HUDEP-2 (cell line): Measurements from ENCODE around the gene CEL.
"Not testable (repeated sequence)": the region's sequence is repeated elsewhere in the genome, so short reads cannot be mapped to it uniquely, and the experiment has no call there.

Experiments
- DNase-seq, 76 experiments: peaks; one replicate each; lab custom pipeline; 2025; ENCODE audit not compliant: unreplicated experiment in 76 of 76; lab: John Stamatoyannopoulos, UW

Gene CEL

DNA sequence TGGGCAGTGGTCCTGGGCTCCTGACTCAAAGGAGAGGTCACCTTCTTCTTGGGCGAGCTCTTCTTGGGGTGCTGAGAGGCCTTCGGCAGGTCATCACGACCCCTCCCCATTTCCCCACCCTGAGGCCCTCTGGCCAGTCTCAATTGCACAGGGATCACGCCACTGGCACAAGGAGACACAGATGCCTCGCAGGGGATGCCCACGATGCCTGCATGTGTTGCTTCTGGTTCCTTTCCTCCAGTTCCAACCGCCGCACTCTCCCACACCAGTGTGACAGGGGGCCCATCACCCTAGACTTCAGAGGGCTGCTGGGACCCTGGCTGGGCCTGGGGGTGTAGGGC is 1.3 kb downstream of the CEL start:
- no peak for DNase-seq

DNA sequence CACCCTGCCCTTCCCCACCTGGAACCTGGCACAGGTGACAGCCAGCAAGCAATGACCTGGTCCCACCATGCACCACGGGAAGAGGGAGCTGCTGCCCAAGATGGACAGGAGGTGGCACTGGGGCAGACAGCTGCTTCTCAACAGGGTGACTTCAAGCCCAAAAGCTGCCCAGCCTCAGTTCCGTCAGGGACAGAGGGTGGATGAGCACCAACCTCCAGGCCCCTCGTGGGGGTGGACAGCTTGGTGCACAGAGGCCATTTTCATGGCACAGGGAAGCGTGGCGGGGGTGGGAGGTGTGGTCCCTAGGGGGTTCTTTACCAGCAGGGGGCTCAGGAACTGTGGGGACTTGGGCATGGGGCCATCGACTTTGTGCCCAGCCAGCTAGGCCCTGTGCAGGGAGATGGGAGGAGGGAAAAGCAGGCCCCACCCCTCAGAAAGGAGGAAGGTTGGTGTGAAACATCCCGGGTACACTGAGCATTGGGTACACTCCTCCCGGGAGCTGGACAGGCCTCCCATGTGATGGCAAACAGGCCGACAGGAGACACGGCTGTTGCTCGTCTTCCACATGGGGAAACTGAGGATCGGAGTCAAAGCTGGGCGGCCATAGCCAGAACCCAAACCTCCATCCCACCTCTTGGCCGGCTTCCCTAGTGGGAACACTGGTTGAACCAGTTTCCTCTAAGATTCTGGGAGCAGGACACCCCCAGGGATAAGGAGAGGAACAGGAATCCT is 1.9 kb downstream of the CEL start:
- no peak for DNase-seq

DNA sequence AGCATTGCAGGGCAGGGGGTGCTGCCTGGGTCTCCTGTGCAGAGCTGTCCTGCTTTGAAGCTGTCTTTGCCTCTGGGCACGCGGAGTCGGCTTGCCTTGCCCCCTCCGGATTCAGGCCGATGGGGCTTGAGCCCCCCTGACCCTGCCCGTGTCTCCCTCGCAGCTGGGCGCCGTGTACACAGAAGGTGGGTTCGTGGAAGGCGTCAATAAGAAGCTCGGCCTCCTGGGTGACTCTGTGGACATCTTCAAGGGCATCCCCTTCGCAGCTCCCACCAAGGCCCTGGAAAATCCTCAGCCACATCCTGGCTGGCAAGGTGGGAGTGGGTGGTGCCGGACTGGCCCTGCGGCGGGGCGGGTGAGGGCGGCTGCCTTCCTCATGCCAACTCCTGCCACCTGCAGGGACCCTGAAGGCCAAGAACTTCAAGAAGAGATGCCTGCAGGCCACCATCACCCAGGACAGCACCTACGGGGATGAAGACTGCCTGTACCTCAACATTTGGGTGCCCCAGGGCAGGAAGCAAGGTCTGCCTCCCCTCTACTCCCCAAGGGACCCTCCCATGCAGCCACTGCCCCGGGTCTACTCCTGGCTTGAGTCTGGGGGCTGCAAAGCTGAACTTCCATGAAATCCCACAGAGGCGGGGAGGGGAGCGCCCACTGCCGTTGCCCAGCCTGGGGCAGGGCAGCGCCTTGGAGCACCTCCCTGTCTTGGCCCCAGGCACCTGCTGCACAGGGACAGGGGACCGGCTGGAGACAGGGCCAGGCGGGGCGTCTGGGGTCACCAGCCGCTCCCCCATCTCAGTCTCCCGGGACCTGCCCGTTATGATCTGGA is 2.7 kb downstream of the CEL start:
- no peak for DNase-seq

DNA sequence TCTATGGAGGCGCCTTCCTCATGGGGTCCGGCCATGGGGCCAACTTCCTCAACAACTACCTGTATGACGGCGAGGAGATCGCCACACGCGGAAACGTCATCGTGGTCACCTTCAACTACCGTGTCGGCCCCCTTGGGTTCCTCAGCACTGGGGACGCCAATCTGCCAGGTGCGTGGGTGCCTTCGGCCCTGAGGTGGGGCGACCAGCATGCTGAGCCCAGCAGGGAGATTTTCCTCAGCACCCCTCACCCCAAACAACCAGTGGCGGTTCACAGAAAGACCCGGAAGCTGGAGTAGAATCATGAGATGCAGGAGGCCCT is 3.2 kb downstream of the CEL start:
- DNase-seq, result no peak

DNA sequence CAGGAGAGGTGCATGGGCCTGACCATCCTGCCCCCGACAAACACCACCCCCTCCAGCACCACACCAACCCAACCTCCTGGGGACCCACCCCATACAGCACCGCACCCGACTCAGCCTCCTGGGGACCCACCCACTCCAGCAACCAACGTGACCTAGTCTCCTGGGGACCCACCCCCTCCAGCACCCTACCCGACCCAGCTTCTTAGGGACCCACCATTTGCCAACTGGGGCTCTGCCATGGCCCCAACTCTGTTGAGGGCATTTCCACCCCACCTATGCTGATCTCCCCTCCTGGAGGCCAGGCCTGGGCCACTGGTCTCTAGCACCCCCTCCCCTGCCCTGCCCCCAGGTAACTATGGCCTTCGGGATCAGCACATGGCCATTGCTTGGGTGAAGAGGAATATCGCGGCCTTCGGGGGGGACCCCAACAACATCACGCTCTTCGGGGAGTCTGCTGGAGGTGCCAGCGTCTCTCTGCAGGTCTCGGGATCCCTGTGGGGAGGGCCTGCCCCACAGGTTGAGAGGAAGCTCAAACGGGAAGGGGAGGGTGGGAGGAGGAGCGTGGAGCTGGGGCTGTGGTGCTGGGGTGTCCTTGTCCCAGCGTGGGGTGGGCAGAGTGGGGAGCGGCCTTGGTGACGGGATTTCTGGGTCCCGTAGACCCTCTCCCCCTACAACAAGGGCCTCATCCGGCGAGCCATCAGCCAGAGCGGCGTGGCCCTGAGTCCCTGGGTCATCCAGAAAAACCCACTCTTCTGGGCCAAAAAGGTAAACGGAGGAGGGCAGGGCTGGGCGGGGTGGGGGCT is 4.6 kb downstream of the CEL start:
- no peak for DNase-seq

DNA sequence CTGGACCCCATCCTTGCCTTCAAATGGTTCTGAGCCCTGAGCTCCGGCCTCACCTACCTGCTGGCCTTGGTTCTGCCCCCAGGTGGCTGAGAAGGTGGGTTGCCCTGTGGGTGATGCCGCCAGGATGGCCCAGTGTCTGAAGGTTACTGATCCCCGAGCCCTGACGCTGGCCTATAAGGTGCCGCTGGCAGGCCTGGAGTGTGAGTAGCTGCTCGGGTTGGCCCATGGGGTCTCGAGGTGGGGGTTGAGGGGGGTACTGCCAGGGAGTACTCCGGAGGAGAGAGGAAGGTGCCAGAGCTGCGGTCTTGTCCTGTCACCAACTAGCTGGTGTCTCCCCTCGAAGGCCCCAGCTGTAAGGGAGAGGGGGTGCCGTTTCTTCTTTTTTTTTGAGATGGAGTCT is 5.2 kb downstream of the CEL start:
- no peak for DNase-seq

DNA sequence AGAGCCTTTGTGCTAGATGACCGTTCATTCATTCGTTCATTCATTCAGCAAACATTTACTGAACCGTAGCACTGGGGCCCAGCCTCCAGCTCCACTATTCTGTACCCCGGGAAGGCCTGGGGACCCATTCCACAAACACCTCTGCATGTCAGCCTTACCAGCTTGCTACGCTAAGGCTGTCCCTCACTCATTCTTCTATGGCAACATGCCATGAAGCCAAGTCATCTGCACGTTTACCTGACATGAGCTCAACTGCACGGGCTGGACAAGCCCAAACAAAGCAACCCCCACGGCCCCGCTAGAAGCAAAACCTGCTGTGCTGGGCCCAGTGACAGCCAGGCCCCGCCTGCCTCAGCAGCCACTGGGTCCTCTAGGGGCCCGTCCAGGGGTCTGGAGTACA is 6.0 kb downstream of the CEL start:
- no peak for DNase-seq

DNA sequence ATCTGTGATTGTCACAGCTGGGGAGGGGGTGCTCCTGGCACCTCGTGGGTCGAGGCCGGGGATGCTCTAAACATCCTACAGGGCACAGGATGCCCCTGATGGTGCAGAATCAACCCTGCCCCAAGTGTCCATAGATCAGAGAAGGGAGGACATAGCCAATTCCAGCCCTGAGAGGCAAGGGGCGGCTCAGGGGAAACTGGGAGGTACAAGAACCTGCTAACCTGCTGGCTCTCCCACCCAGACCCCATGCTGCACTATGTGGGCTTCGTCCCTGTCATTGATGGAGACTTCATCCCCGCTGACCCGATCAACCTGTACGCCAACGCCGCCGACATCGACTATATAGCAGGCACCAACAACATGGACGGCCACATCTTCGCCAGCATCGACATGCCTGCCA is 6.7 kb downstream of the CEL start:
- not testable (repeated sequence) for DNase-seq

DNA sequence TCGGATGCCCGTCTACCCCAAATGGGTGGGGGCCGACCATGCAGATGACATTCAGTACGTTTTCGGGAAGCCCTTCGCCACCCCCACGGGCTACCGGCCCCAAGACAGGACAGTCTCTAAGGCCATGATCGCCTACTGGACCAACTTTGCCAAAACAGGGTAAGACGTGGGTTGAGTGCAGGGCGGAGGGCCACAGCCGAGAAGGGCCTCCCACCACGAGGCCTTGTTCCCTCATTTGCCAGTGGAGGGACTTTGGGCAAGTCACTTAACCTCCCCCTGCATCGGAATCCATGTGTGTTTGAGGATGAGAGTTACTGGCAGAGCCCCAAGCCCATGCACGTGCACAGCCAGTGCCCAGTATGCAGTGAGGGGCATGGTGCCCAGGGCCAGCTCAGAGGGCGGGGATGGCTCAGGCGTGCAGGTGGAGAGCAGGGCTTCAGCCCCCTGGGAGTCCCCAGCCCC is 8.8 kb downstream of the CEL start:
- DNase-seq, result not testable (repeated sequence)

DNA sequence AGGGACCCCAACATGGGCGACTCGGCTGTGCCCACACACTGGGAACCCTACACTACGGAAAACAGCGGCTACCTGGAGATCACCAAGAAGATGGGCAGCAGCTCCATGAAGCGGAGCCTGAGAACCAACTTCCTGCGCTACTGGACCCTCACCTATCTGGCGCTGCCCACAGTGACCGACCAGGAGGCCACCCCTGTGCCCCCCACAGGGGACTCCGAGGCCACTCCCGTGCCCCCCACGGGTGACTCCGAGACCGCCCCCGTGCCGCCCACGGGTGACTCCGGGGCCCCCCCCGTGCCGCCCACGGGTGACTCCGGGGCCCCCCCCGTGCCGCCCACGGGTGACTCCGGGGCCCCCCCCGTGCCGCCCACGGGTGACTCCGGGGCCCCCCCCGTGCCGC is 9.2 kb downstream of the CEL start:
- not testable (repeated sequence) for DNase-seq

DNA sequence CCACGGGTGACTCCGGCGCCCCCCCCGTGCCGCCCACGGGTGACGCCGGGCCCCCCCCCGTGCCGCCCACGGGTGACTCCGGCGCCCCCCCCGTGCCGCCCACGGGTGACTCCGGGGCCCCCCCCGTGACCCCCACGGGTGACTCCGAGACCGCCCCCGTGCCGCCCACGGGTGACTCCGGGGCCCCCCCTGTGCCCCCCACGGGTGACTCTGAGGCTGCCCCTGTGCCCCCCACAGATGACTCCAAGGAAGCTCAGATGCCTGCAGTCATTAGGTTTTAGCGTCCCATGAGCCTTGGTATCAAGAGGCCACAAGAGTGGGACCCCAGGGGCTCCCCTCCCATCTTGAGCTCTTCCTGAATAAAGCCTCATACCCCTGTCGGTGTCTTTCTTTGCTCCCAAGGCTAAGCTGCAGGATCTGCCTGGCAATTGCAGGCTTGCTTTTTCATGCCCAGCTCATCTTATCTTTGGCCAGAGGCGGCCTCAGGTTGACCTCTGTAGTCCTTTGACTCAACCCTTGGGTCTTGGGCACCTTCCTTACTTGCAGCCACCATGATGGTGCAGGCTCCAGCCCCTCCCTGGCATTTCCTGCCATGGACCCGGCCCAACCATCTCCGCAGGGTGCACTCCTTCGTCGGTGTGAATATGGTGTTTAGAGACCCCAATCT is 9.8 kb downstream of the CEL start:
- no peak for DNase-seq

DNA sequence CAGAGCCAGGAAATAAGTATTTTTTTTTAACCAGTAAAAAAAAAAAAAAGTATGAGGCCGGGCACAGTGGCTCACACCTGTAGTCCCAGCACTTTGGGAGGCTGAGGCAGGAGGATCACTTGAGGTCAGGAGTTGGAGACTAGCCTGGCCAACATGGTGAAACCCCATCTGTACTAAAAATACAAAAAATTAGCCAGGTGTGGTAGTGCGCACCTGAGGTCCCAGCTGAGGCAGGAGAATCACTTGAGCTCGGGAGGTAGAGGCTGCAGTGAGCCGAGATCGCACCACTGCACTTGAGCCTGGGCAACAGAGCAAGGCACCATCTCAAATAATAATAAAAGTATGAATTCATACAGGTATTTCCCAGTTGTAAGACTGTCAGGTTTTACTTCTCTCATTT is 10.4 kb downstream of the CEL start:
- DNase-seq, result not testable (repeated sequence)

DNA sequence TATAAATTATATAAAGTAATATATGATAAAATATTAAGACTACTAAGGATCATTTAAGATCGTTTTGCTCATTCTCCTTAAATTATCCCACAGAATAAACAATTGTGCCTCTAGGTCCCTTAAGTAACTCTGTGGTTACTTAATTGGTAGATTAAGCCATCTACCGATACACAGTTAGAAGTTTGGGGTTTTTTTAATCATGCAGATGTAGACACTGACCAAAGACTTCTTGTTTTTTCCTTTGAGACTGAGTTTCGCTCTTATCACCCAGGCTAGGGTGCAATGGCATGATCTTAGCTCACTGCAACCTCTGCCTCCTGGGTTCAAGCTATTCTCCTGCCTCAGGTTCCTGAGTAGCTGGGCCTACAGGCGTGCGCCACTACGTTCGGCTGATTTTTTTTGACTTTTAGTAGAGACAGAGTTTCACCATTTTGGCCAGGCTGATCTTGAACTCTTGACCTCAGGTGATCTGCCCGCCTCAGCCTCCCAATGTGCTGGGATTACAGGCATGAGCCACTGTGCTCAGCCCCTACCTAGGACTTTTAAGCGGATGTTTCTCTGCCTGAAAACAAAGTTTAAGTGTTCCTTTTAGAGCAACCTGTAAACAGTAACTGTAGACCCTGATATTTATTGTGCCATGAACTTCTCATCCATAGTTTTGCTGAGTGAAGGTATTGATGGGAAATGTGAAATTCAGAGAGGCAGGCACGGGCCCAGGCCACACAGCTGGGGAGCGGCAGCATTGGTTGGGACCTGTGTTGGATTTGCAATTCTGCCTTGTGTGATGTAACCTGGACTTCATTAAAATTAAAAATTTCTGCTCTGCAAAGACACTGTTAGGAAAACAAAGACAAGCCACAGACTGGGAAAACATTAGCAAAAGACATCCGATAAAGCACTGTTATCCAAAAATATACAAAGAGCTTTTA is 11.6 kb downstream of the CEL start:
- DNase-seq, result no peak

DNA sequence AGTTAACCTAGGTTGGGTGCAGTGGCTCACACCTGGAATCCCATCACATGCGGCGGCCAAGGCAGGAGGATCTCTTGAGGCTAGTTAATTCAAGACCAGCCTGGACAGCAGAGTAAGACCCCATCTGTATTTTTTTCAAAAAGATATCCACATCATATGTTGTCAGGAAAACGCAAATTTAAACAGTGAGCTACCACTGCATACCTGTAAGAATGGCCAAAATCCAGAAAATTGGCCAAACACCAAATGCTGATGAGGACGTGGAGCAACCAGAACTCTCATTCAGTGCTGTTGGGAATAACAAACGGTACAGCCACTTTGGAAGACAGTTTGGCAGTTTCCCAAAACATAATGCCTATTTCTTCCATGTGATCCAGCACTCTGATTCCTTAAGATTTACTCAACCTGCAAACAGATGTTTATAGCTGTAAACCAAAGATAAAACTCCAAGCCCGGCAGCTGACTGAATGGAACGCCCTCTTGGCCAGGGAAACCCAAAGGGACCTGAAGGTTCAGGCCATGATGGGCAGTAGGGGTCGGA is 12.4 kb downstream of the CEL start:
- no peak for DNase-seq

DNA sequence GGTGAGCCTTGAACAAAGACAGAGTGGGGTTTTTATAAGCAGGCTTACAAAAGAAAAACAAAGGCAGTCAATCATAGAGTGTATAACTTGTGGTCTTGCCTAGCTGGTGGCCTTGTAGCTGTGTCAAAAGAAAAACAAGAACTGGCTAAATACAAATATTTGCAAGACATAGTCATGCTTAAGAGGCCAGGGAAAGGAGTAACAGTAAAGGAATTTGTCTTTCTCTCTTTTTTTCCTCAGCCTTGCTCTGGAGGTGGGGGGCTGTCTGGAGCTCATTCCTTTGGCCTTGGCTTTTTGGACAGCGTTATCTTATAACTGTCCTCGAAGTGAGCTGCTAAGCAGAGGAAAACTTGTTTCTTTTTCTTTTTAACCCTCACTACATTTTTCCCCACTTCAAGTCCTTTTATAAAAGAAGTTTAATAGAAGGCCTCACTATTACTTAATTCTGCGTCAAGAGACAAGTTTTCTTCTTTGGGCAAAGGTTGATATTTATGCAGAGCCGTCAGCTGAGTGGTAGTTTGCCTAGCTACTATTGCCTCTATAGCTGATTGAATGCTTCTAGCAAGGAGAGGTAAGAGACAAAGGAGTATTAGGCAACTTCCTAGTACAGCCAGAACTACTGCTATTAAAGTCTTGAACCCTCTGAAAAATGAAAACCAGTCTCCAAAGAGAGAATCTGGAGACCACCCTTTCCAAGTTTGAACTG is 14.3 kb downstream of the CEL start:
- DNase-seq, result no peak

DNA sequence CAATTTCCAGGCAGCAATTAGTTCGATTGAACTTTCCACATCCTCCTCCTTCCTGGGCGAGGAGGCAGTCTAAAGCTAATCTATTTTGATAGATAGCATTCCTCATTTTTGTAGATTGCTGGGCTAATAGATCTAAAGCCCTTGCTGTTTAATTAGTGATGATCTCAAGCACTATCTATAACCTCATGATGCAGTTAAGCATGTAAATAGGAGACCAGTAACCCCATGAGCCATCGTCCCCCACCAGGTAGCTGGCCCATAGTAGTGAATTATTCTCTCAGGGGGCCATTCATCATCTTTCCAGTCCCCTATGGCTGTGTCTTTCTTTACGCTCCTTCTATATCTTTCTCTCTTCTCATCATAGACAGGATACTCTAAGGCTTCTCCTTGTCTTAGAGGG is 14.9 kb downstream of the CEL start:
- no peak for DNase-seq

DNA sequence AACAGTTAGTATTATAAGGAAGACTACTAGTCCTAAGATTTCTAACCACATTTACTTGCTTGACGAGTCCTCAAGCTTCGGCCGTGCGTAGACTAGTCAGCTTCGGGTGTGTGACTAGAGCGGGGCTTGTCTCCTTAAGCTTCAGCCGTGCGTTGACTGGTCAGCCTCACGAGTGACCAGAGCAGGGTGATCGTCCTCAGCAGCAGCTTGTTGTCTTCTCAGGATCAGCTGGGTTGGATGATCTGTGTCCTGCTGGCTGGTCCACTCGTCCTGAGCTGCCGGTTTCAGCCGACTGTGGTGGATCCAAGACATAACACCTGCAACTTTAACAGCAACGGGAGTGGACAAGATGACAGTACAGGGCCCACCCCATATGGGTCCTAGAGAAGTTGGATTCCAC is 16.7 kb downstream of the CEL start:
- DNase-seq, result no peak

DNA sequence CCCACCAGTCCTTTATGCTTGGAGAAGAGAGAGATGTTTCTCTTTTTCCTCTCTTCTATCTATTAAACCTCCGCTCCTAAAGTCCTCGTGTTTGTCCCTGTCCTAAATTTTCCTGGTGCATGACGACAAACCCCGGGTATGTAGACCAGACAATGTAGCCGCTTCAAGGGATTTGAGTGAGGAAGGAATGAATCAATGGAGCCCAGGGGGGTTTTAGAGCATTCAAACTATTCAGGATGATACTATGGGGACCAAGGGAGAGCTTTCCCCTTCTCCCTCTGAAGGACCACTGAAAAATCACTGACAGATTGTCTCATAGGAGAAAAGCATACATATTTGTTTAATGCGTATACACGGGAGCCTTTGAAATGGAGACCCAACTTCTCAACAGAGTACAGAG is 18.4 kb downstream of the CEL start:
- no peak for DNase-seq
